ENCODE results near the gene ADAMTS17.
A peak's percentile ranks its signal among the peaks of the same experiment; 100 is the strongest.
"Not testable (repeated sequence)": the region's sequence is repeated elsewhere in the genome, so short reads cannot be mapped to it uniquely, and the experiment has no call there.

The ADAMTS17 gene

DNA sequence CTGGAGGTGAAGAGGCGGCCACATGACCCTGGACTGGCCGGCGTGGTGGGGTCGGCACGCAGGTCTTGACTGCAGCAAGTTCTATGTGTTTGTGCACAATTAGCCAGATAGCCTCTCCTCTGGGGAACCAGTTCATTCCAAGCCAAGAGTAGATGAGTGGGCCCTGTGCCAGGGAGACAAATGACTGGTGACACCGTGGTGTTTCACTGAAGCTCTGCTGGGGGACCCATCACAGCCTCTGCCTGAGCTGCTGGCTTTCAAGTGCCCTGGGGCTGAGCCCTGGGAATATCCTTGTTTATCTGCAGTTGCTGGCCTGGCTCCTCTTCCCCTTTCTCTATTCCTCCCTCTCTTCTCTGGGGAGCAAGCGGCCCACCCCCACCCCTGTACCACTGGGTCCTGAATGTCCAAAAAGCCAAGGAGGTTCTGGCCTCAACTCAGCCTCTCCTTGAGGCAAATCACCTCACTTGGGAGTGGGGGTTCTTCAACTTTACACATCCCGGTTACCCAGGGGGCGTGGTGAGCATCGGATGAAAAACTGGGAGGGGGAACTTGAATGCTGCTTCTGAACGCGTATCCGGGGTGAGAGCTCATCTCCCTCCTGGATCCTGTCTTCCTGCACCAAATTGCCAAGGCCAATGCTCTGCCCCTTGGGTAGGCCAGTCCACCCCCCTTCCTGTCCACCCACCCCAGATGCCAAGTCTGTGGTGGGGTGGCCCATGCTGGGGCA lies 408.9 kb downstream of the ADAMTS17 start:
- TF ChIP-seq, protein P1, sequence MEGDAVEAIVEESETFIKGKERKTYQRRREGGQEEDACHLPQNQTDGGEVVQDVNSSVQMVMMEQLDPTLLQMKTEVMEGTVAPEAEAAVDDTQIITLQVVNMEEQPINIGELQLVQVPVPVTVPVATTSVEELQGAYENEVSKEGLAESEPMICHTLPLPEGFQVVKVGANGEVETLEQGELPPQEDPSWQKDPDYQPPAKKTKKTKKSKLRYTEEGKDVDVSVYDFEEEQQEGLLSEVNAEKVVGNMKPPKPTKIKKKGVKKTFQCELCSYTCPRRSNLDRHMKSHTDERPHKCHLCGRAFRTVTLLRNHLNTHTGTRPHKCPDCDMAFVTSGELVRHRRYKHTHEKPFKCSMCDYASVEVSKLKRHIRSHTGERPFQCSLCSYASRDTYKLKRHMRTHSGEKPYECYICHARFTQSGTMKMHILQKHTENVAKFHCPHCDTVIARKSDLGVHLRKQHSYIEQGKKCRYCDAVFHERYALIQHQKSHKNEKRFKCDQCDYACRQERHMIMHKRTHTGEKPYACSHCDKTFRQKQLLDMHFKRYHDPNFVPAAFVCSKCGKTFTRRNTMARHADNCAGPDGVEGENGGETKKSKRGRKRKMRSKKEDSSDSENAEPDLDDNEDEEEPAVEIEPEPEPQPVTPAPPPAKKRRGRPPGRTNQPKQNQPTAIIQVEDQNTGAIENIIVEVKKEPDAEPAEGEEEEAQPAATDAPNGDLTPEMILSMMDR (IDR thresholded peaks at IDR 0.05; ENCODE audit: low read depth, low read length) = no peak
- DNase-seq (ENCODE audit: low read depth, low spot score) = no peak
- in situ Hi-C loops (cut with HindIII; ENCODE audit: low sequenced_read_pairs) = no loop called here
- no peak overlapping the region for H3K4me3 ChIP-seq (ENCODE audit: low read depth, low read length)

DNA sequence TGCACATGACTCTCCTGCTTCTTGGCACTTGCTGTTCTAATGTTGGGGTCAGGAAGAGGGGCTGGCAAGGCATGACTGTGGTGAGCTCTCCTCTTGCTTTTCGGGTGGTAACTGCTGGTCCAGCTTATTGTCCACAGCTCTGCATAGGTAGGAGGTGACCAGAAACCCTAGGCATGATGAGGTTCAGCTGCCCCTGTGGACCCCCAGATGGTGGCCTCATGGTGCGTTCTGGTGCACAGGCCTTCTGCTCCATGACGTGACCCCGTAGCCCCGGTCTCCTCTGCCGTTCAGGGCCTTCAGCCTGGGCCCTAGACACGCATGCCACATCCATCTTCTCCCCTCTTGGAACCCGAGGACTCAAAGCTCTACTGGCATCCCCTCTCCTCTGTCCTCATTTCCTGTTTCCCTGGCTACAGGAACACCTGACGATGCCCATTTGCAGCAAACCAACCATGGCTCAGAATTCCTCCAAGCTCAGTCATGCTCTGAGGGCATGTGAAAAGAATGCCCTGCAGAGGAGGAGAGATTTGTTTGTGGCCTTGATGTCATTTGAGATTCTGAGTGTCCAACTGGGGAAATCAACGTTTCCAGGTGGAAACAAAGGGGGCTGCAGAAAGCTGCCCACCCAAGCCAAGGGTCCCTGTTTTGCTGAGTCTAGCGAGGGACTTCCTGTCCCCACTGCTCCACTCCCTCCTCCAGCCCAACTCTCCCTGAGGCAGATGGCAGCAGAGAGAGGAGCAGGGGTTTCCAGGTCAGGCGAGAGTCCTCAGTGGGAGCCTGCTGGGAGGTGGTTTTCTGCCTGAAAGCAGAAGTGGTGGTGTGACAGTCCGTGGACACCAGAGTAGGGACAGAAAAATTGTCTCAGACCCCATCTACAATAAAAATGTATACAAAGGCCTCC lies 409.8 kb downstream of the ADAMTS17 start:
- in situ Hi-C loops (cut with HindIII; ENCODE audit: low sequenced_read_pairs) = no loop called here
- TF ChIP-seq, protein P1 (IDR thresholded peaks at IDR 0.05; ENCODE audit: low read depth, low read length) = no peak
- no peak for DNase-seq (ENCODE audit: low read depth, low spot score)
- no peak overlapping the region for H3K4me3 ChIP-seq (ENCODE audit: low read depth, low read length)

DNA sequence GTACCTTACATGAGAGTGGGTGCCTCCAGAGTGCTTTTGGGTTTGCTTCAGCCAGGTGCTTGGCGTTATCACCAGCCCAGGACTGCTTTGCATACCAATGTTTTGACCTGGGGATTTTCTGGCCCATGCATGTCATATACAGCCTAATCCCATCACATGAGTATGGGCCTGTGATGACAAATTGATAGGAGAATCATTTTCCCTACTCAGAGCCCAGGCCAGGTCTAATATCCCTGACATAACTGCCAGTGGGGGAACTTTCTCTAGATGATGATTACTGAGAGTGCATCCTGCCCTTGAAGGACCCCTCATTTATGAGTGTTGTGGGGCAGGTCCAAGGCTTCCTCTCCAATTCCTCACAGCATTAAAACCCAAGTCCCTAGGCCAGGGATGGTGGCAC lies 411.1 kb downstream of the ADAMTS17 start:
- no peak for DNase-seq (ENCODE audit: low read depth, low spot score)
- TF ChIP-seq, protein P1 (IDR thresholded peaks at IDR 0.05; ENCODE audit: low read depth, low read length) = no peak
- in situ Hi-C loops (cut with HindIII; ENCODE audit: low sequenced_read_pairs) = no loop called here
- H3K4me3 ChIP-seq (ENCODE audit: low read depth, low read length) = no peak overlapping the region

DNA sequence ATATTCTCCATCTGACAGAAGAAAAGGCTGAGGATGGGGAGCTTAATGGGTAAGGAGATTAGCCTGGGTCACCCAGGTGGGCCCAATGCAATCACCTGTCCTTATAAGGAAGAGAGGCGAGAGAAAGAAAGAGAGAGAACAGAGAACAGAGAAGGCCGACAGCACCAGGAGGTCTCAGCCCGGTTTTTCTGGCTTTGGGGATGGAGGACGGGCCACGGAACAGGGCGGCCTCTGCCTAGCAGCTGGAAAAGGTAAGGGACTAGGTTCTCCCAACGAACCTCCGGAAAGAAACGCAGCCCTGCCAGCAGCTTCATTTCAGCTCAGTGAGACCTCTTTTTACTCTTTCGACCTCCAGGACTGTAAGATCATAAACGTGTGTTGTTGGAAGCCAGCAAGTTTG lies 412.5 kb downstream of the ADAMTS17 start:
- no peak overlapping the region for H3K4me3 ChIP-seq (ENCODE audit: low read depth, low read length)
- TF ChIP-seq, protein P1 (IDR thresholded peaks at IDR 0.05; ENCODE audit: low read depth, low read length) = no peak
- no peak for DNase-seq (ENCODE audit: low read depth, low spot score)
- in situ Hi-C loops (cut with HindIII; ENCODE audit: low sequenced_read_pairs) = no loop called here

DNA sequence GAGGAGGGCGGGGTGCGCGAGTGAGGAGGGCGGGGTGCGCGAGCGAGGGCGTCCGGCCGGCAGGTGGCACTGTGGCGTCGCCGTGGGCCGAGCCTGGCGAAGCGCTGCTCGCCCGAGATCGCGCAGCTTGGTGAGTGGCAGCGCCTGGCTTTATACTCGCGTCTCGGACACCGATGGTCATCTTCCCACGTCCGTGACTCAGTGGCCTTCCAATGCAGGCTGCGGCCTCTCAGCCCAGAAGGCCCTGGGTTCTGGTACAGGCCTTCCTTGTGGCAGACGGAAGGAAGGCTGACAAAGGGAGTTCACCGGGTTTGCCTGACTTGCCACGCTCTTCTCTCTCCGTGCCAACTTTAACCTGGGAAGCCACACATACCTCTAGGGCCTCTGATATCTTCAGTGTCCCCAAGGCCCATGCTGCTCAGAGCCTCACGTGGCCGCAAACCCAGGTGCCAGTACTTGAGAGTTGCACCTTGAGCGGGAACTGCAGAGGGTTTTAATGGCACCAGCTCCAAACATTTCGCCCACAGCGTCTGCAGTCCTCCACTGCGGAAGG lies 413.3 kb downstream of the ADAMTS17 start:
- in situ Hi-C loops (cut with HindIII; ENCODE audit: low sequenced_read_pairs) = no loop called here
- H3K4me3 ChIP-seq (ENCODE audit: low read depth, low read length) = peak overlapping the region; percentile 59
- DNase-seq (ENCODE audit: low read depth, low spot score) = peak; percentile 75
- TF ChIP-seq, protein P1 (IDR thresholded peaks at IDR 0.05; ENCODE audit: low read depth, low read length) = peak; percentile 52

DNA sequence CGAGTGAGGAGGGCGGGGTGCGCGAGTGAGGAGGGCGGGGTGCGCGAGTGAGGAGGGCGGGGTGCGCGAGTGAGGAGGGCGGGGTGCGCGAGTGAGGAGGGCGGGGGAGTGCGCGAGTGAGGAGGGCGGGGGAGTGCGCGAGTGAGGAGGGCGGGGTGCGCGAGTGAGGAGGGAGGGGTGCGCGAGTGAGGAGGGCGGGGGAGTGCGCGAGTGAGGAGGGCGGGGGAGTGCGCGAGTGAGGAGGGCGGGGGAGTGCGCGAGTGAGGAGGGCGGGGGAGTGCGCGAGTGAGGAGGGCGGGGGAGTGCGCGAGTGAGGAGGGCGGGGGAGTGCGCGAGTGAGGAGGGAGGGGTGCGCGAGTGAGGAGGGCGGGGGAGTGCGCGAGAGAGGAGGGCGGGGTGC lies 415.2 kb downstream of the ADAMTS17 start:
- H3K4me3 ChIP-seq (ENCODE audit: low read depth, low read length); DNase-seq (ENCODE audit: low read depth, low spot score); in situ Hi-C loops (cut with HindIII; ENCODE audit: low sequenced_read_pairs): not testable (repeated sequence)

All from astrocyte of the spinal cord (primary cell).